Head of caudate nucleus (tissue), 42 donors: ENCODE results near the gene CSRP1.
A peak's percentile ranks its signal among the peaks of the same experiment; 100 is the strongest.

Experiments used
- DNase-seq, 42 donors: peaks; one replicate each; pipeline versions ENCODE4 v3.0.0 to v3.0.0-alpha.2; 2020 to 2021; ENCODE audit warnings: mixed read lengths in 7 of 42
- intact Hi-C: fragments of 100-400 bp; cut with DNase I; formaldehyde crosslinking; loops from one replicate; pipeline ENCODE4 v1.15.0; 2022

The CSRP1 gene

DNA sequence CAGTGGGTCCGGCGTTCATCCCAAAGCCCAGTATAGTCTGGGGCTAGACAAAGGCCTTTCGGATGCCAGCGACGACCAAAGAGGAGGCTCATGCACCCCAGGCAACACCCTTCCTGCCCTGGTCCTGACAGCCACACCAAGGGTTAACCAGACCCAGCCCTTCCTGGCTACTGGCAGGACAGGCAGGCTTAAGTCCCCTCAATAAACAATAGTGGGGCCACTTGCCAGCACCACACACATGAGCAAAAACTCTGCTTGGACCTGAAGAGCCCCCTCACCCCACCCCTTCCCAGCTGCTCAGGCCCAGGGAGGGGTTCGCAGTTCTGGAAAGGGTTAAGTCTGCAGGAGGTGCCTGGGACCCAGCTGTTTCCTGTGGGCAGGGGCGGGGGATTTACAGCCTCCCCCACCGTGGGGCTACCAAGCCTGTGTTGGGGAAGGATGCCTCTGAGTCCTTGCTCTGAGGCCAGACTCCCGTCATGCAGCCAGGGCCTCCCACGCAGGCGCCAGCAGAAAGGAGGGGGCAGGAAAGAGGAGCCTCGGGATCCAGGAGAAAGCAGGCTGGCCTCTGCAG, 56.1 kb downstream of the CSRP1 start:
- DNase-seq = peak; percentile 44 to 90 (median 76)
- intact Hi-C loops = no loop called here

DNA sequence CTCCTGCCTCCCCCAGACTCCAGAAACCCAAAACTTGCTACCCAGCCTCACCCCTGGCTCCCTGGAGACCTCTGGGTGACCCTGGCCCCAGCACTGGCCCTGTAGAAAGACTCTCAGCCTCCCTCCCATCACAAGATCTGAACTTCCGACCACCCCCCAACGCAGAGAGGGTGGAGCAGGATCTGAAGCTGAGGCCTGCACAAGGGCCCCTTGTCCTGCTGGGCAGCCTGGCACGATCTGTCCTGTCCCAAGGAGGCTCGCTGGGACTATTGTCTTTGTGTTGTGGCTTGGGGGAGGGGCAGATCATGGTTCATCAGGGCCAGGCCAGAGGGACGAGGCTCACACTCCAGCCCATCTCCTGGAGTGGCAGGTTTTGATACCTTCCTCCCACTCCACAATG, 57.9 kb downstream of the CSRP1 start:
- peak; percentile 76 to 97 (median 90) for DNase-seq

DNA sequence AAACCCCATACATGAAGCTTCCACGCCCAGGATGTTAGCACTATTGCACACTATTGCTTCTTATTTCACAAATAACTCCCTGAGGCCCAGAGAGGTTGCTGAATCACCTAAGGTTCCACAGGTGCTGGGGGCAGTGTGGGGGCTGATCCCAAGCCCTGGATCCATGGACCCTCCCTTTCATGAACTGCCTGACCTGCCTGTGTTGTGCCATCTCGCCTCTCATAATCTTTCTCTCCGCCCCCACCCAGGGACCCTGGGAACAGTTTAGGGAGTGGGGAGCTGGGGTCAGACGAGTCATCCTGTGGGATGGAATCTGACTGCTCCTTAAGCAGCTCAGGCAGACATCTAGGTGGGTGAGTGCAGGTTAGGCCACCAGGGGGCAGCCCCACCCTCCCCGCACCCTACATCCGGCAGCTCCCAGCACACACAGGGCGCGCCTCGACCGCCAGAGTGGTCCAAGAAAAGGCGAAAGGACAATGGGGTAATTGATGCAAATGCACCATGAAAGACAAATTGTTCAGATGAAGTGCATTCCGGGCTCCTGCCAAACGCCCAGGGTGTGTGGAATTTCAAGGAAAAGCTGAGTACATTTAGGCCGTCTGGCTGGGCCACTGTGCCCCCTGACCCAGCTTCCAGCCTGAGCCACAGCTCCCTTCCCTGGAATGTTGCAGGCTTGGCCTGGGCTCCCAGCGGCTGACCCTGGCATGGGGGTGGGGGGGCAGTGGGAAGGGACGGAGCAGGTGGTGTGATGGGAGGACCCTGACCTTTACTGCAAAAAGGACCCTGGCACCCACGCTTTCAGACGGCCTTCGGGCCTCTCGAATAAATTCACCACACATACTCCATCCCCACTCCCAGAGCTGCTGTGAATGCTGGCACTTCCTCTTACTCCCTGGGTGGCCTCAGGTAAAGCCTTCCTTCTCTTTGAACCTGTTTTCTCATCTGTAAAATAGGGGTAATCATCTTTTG, 58.7 kb downstream of the CSRP1 start:
- DNase-seq = peak; percentile 65 to 97 (median 89)
- intact Hi-C loops = loop anchor here (2.0 to 5.0 kb wide), 2 partner anchors 21 to 64 kb away; partner anchors contain the start of gene PHLDA3

More for the DNA sequence above, 57.9 kb downstream of the CSRP1 start:
- intact Hi-C loops = loop anchor here (2.0 to 5.0 kb wide), 2 partner anchors 20 to 63 kb away; partner anchors contain the start of gene PHLDA3

DNA sequence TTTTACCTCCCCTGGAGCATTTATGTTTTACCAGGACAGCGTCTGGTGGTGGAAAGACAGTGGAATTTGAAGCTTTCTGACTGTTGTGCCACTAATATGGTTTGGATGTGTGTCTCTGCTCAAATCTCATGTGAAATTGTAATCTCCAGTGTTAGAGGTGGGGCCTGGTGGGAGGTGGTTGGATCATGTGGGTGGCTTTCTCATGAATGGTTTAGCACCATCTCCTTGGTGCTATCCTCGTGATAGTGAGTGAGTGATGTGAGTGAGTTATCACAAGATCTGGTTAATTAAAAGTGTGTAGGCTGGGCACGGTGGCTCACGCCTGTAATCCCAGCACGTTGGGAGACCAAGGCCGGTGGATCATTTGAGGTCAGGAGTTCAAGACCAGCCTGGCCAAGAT, 61.6 kb downstream of the CSRP1 start:
- intact Hi-C loops = loop anchor here (5.0 kb wide), 1 partner anchor 67 kb away; no protein-coding TSS in a partner anchor

DNA sequence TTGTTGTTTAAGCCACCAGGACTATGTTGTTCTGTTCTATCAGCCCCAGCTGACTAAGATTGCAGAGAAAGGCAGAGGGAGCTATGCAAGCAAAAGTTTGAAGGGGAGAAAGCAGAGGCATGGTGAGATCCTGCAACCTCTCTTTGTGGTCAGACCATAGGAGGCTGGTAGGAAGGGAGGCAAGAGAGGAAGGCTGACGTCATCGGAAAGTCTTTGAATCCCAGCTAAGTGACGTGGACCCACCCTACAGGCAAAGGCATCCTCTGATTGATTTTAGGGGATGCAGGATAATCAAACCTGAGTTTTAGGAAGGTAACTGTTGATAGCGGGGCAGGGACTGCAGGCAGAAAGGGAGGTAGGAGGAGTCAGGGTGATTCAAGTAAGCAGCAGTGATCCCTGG, 62.1 kb downstream of the CSRP1 start:
- DNase-seq = no peak
- intact Hi-C loops = loop anchor here (5.0 kb wide), 1 partner anchor 68 kb away; no protein-coding TSS in a partner anchor

More for the DNA sequence above, 61.6 kb downstream of the CSRP1 start:
- peak in 8 of 42 donors; percentile 25 to 63 (median 48) for DNase-seq

DNA sequence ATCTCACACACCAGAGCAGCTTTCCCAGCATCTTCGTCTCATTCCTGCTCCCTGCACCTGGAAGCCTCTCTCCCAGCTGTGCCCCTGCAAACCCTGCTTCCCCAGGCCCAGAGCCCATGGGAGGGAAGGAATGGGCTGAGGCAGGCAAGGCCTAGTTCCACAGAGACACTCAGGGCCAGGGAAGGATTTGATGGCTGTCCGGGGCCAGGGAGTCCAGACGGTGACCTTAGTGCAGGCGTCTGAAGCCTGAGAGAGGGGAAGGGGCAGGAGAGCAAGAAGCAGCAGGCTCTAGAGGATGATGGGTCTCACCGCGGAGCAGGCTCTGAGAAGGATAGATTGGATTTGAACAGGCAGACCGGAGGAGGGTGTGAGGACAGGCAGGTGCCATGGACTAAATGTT, 63.2 kb downstream of the CSRP1 start:
- no peak for DNase-seq
- intact Hi-C loops = no loop called here

DNA sequence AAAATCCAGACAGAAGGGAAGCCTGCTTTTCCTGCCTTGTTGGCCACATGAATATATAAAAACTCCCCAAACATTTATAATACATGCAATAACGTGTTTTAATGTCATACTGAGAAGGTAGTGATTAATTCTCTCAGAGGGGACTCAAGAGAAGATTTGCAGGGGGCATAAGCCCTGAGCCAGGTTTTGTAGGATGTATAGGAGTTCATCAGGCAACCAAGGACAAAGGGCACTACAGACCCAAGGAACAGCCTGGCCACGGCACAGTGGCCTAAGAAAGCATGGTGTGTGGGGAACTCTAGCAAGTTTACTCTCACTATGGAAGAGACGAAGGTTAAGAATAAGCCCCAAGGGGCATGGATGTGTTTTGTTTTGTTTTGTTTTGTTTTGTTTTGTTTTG, 70.0 kb downstream of the CSRP1 start:
- intact Hi-C loops = no loop called here
- no peak for DNase-seq

DNA sequence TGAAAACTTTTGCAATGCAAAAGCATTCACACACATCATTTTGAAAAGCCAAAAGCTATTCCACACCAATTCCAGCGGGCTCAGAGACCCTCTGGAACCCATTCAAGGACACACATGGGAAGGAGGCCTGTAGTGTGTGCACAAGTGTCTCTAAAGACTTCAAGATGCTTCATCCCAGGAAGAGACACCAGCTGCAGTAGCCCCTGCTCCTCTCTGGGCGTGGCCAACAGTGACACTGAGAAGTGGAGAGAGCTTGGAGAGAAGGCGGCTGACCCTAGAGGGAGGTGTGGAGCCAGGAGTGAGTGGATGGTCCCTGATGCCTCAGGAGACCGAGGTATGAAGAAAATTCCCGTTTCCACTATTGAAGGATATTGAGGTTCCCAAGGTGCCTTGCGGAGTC, 70.5 kb downstream of the CSRP1 start:
- DNase-seq = no peak
- intact Hi-C loops = no loop called here

DNA sequence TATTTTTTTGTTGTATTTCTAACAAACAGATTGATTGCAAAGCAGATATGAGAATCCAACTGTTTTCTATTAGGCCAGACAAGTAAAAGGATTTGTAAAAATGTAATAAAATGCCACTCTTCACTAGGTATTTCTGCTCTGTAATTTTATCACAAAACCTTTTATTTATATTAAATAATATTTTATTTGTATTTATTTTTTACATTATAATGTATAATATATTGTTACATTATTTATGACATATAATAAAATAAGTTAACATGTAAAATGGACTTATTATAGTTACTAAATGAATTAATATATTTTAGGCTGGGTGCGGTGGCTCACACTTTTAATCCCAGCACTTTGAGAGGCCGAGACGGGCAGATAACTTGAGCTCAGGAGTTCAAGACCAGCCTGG, 72.7 kb downstream of the CSRP1 start:
- intact Hi-C loops = no loop called here
- no peak for DNase-seq

DNA sequence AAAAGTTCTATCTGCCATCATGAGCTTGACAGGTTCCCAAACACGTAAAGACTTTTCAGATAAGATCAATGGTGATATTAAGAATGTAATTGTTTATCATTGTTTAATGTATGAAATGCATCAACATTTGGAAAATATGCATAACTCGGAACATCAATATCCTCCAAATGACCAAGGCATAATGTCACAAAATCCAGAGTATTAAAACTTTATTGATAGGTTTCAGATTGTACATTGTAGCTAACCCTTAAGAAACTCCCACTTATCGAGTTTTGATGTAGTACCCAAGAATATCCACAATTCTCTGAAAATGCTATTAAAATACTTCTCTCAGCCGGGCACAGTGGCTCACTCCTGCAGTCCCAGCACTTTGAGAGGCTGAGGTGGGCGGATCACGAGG, 73.3 kb downstream of the CSRP1 start:
- intact Hi-C loops = no loop called here
- no peak for DNase-seq
